ENCODE results near the gene MIF.
"Not testable (repeated sequence)": the region's sequence is repeated elsewhere in the genome, so short reads cannot be mapped to it uniquely, and the experiment has no call there.

Gene MIF

GRCh38 chr22:23939017-23939357 is 44.8 kb downstream of the MIF start:
- DNase-seq (ENCODE audit: low read depth, low spot score), result no peak

DNA sequence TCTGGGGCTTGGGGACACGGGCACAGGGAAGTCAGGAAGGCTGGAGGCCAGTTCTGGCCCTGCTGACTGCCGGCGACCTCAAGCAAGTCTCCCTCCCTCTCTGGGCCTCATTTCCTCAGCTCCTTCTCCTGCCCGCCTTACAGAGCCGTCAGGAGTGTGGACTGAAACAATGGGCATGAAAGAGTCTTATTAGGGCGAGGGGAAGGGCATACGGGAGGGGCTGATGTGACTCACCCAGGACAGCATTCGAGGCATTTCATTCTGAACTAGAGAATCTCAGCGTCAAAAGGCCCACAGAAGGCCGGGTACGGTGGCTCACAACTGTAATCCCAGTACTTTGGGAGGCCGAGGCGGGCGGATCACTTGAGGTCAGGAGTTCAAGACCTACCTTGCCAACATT is 46.0 kb downstream of the MIF start:
- not testable (repeated sequence) for DNase-seq (ENCODE audit: low read depth, low spot score)

Measured in smooth muscle cell of the brain vasculature (primary cell).